GM12878 (cell line): Measurements from ENCODE around the gene F2RL3. TPM values are rescaled to one million over a fixed set of nuclear protein-coding genes. Genes with fewer than 3 reads are reported as not detected.

Experiments used
- ATAC-seq: fragments of 200-7000 bp; cut with Tn5 transposase; 3 replicates; pipeline ENCODE4 v1.9.1; 2020; ENCODE audit warnings: mild to moderate bottlenecking, moderate library complexity
- BruUV-seq: library from RNA; stranded (reverse); fragments of 400-500 nt; replicated peaks from 2 replicates; lab custom pipeline; 2021; lab: Mats Ljungman, UMichigan
- CTCF ChIA-PET: fragments of 300-600 bp; sonication (Branson Sonifier 250); formaldehyde crosslinking; extraction: SDS; loops from one replicate; lab custom pipeline; 2021; ENCODE audit warnings: inconsistent platforms; lab: Yijun Ruan, JAX
- POLR2A ChIA-PET: fragments of 350-600 bp; formaldehyde crosslinking; extraction: SDS; loops from one replicate; lab custom pipeline; 2021; ENCODE audit warnings: inconsistent platforms; lab: Charles Lee
- RAD21 ChIA-PET: fragments of 300-600 bp; sonication (Branson Sonifier 250); formaldehyde crosslinking; loops from one replicate; lab custom pipeline; 2023; ENCODE audit warnings: antibody characterized with exemption; ENCODE audit not compliant: unreplicated experiment; lab: Charles Lee
- SMC1A ChIA-PET: fragments of 300-600 bp; sonication (Branson Sonifier 250); formaldehyde crosslinking; loops from one replicate; lab custom pipeline; 2023; ENCODE audit not compliant: unreplicated experiment, uncharacterized antibody; lab: Charles Lee
- DNase-seq: peaks from one replicate; pipeline ENCODE4 v3.0.0-alpha.2; 2011; ENCODE audit warnings: low read depth, low spot score
- FAIRE-seq: peaks from 3 replicates; lab custom pipeline; 2011; peaks lifted over from hg19 to GRCh38; lab: Jason Lieb, UNC
- H2AFZ ChIP-seq: 2 replicates; pipeline ENCODE4 v1.6.0; 2011; ENCODE audit warnings: low read depth, low read length, control low read depth; ENCODE audit not compliant: control insufficient read depth
- H3K27ac ChIP-seq: 2 replicates; pipeline ENCODE4 v1.5.1; 2011; ENCODE audit warnings: control low read depth; ENCODE audit not compliant: control insufficient read depth, insufficient read depth
- H3K27me3 ChIP-seq, 2 experiments: replicated peaks in 1 of 2; 2 replicates each; pipeline versions ENCODE4 v1.6.0 to v1.6.1; 2011; ENCODE audit warnings: low read length in 1 of 2; ENCODE audit not compliant: control insufficient read depth in 2 of 2, insufficient read depth in 2 of 2
- H3K36me3 ChIP-seq, 2 experiments: 2 replicates each; pipeline ENCODE4 v1.5.1; 2011; ENCODE audit warnings: low read length in 1 of 2; ENCODE audit not compliant: control insufficient read depth in 2 of 2, insufficient read depth in 2 of 2
- H3K4me1 ChIP-seq: 2 replicates; pipeline ENCODE4 v1.6.1; 2011; ENCODE audit warnings: mild to moderate bottlenecking, low read length, moderate library complexity, mixed read lengths; ENCODE audit not compliant: control insufficient read depth, insufficient read depth
- H3K4me2 ChIP-seq: 2 replicates; pipeline ENCODE4 v1.6.0; 2011; ENCODE audit warnings: control low read depth; ENCODE audit not compliant: control insufficient read depth, insufficient read depth
- H3K4me3 ChIP-seq: fragments of 200-600 bp; sonication (generic); 2 replicates; pipeline ENCODE4 v1.5.1; 2016
- H3K79me2 ChIP-seq: 2 replicates; pipeline ENCODE4 v1.6.0; 2011; ENCODE audit warnings: low read length; ENCODE audit not compliant: control insufficient read depth, insufficient read depth
- H3K9ac ChIP-seq: 2 replicates; pipeline ENCODE4 v1.8.0; 2011; ENCODE audit warnings: low read length, control low read depth, mixed read lengths; ENCODE audit not compliant: control insufficient read depth, insufficient read depth
- H3K9me3 ChIP-seq: replicated peaks from 3 replicates; pipeline ENCODE4 v1.5.1; 2011; ENCODE audit warnings: mild to moderate bottlenecking, low read length; ENCODE audit not compliant: control insufficient read depth, insufficient read depth
- H4K20me1 ChIP-seq: 2 replicates; pipeline ENCODE4 v1.6.0; 2011; ENCODE audit not compliant: control insufficient read depth, insufficient read depth
- ATF7 ChIP-seq: fragments of 450-650 bp; IDR thresholded peaks from 2 replicates; pipeline ENCODE4 v1.6.1; 2016; ENCODE audit warnings: low read depth, mild to moderate bottlenecking
- BACH1 ChIP-seq: fragments of 450-650 bp; IDR thresholded peaks from 2 replicates; pipeline ENCODE4 v1.6.1; 2017; ENCODE audit warnings: mild to moderate bottlenecking, borderline replicate concordance
- BCLAF1 ChIP-seq: fragments of 450-650 bp; IDR thresholded peaks from 2 replicates; pipeline ENCODE4 v1.6.1; 2017; ENCODE audit warnings: antibody characterized with exemption, mild to moderate bottlenecking, moderate library complexity
- BMI1 ChIP-seq: fragments of 450-650 bp; IDR thresholded peaks from 2 replicates; pipeline ENCODE4 v1.6.1; 2016; ENCODE audit warnings: mild to moderate bottlenecking, moderate library complexity, borderline replicate concordance
- E2F4 ChIP-seq: IDR thresholded peaks from 2 replicates; pipeline ENCODE4 v1.6.1; 2012; ENCODE audit warnings: low read depth, low read length, improper control_type of control experiment
- EED ChIP-seq: sonication (generic); IDR thresholded peaks from 2 replicates; pipeline ENCODE4 v1.6.1; 2016; ENCODE audit warnings: antibody characterized with exemption, low read depth
- ELK1 ChIP-seq: IDR thresholded peaks from 2 replicates; pipeline ENCODE4 v1.6.1; 2012; ENCODE audit warnings: low read depth, low read length, improper control_type of control experiment
- GABPA ChIP-seq: IDR thresholded peaks from 2 replicates; pipeline ENCODE4 v1.6.1; 2014; ENCODE audit warnings: antibody characterized with exemption, low read depth, mild to moderate bottlenecking, inconsistent platforms
- MLLT1 ChIP-seq: fragments of 450-650 bp; IDR thresholded peaks from 2 replicates; pipeline ENCODE4 v1.6.1; 2016; ENCODE audit warnings: mild to moderate bottlenecking
- PKNOX1 ChIP-seq: fragments of 450-650 bp; IDR thresholded peaks from 2 replicates; pipeline ENCODE4 v1.6.1; 2016; ENCODE audit warnings: mild to moderate bottlenecking
- RAD51 ChIP-seq: fragments of 450-650 bp; IDR thresholded peaks from 2 replicates; pipeline ENCODE4 v1.6.1; 2016; ENCODE audit warnings: moderate library complexity, mild to moderate bottlenecking, inconsistent platforms
- RELA ChIP-seq: fragments of 450-650 bp; IDR thresholded peaks from 2 replicates; pipeline ENCODE4 v1.8.0; 2014; ENCODE audit warnings: borderline replicate concordance; ENCODE audit not compliant: partially characterized antibody
- SIN3A ChIP-seq: IDR thresholded peaks from 2 replicates; pipeline ENCODE4 v1.6.1; 2012; ENCODE audit warnings: low read depth, low read length, improper control_type of control experiment
- SP1 ChIP-seq: IDR thresholded peaks from one replicate; pipeline ENCODE4 v1.6.1; 2011; ENCODE audit warnings: low read depth, low read length
- SPI1 ChIP-seq: IDR thresholded peaks from 2 replicates; pipeline ENCODE4 v1.6.1; 2011; ENCODE audit warnings: low read depth, mild to moderate bottlenecking, low read length, moderate library complexity, borderline replicate concordance; ENCODE audit not compliant: insufficient read depth
- ZNF622 ChIP-seq: fragments of 450-650 bp; IDR thresholded peaks from 2 replicates; pipeline ENCODE4 v1.6.1; 2017; ENCODE audit warnings: mild to moderate bottlenecking, inconsistent platforms
- WGBS: methylation state at CpG from one replicate; pipeline ENCODE4 v1.1.6; 2016; ENCODE audit warnings: low lambda C conversion rate; ENCODE audit not compliant: insufficient replicate concordance, insufficient coverage; ENCODE audit errors: missing lambda C conversion rate; 5-methylcytosine and 5-hydroxymethylcytosine counted together
- in situ Hi-C: fragments of 300-500 bp; cut with MboI; formaldehyde crosslinking; loops from 9 replicates; pipeline ENCODE4 v1.14.3; 2018; ENCODE audit warnings: mixed read lengths
- intact Hi-C: fragments of 100-400 bp; cut with micrococcal nuclease; formaldehyde crosslinking; loops from one replicate; pipeline ENCODE4 v1.14.2; 2022; ENCODE audit not compliant: unreplicated experiment
- polyA plus RNA-seq, 11 experiments: library from polyadenylated mRNA; depleted of rRNA in 4 of 11; unstranded in 6 of 11; stranded (reverse) in 5 of 11; fragments of >200 nt; fragmentation: Nextera tagmentation in 4 of 11; fragmentation: Illumina TruSeq in 1 of 11; extraction: Ambion mirVana in 4 of 11; extraction: Trizol in 1 of 11; gene quantifications; 1 replicate in 1 of 11; 2 replicates in 10 of 11; pipeline versions ENCODE4 v1.2.1 to v1.2.3, GENCODE V29; 2011 to 2016; ENCODE audit warnings: inconsistent platforms in 2 of 11, missing spikeins in 2 of 11, low read depth in 1 of 11
- total RNA-seq, 4 experiments: library from RNA; depleted of rRNA in 3 of 4; stranded (reverse); fragments of >200 nt in 3 of 4; fragmentation: Illumina TruSeq in 1 of 4; extraction: Trizol in 1 of 4; gene quantifications; 2 replicates each; pipeline versions ENCODE4 v1.2.1 to v1.2.3, GENCODE V29; 2013 to 2021

Gene F2RL3
- total and polyA plus RNA-seq, 10 of the 15 experiments (the other 5 are each of a cell fraction or from before 2014, with no cell fraction given) = 0.01 to 1.2 (median 0.29) TPM

GRCh38 chr19:16895467-16896145 is 6.8 kb downstream of the F2RL3 start:
- ChIA-PET CTCF (no interaction called here), POLR2A (interaction anchor here (0.6 kb wide), 1 partner anchor 430 kb away, joined by 3 read pairs; no protein-coding TSS in a partner anchor), SMC1A (no interaction called here), RAD21 (no interaction called here)
- Histone ChIP-seq H3K27ac (no peak overlapping the region), H4K20me1 (no peaks in the 10 kb centered on the region), H3K9me3 (no peaks in the 10 kb centered on the region; the same call in 2 of the 3 replicates), H2AFZ (no peak overlapping the region), H3K4me1 (peaks cover 44% of the 10 kb centered on the region), H3K4me2 (no peak overlapping the region), H3K9ac (no peak overlapping the region), H3K4me3 (no peak overlapping the region), H3K79me2 (no peaks in the 10 kb centered on the region), H3K27me3 (no peaks in the 10 kb centered on the region), H3K36me3 (no peaks in the 10 kb centered on the region)
- BruUV-seq = no TSS peak
- no peak for DNase-seq
- WGBS = 95% methylated on average over 23 of the region's 30 CpGs
- FAIRE-seq = no peak
- intact Hi-C loops (loop anchor here (10.0 kb wide), 1 partner anchor 409 kb away; the partner anchor contains the start of genes ABHD8, DDA1 and MRPL34), in situ Hi-C loops (no loop called here)
- no peak for ATAC-seq
- no peak for TF ChIP-seq SPI1
- no peak for TF ChIP-seq EED
- no peak for TF ChIP-seq RELA
- no peak for TF ChIP-seq PKNOX1
- no peak for TF ChIP-seq RAD51
- TF ChIP-seq MLLT1 = no peak
- no peak for TF ChIP-seq ATF7
- TF ChIP-seq ELK1 = no peak
- TF ChIP-seq BACH1 = no peak
- TF ChIP-seq BMI1 = no peak
- no peak for TF ChIP-seq E2F4
- TF ChIP-seq BCLAF1 = no peak
- TF ChIP-seq ZNF622 = no peak
- TF ChIP-seq SIN3A = no peak
- TF ChIP-seq GABPA = no peak
- TF ChIP-seq SP1 = no peak
